GM10266 (cell line): ENCODE results near the gene PPID.

ENCODE experiments used
- DNase-seq: peaks from one replicate; pipeline ENCODE4 v3.0.0; 2012; ENCODE audit errors: extremely low spot score
- TF ChIP-seq, protein P1 (sequence below): IDR thresholded peaks from 2 replicates; pipeline ENCODE4 v1.5.1; 2012; ENCODE audit warnings: mild to moderate bottlenecking, low read depth; ENCODE audit not compliant: control insufficient read depth, insufficient read depth; ENCODE audit errors: missing control alignments

The PPID gene

DNA sequence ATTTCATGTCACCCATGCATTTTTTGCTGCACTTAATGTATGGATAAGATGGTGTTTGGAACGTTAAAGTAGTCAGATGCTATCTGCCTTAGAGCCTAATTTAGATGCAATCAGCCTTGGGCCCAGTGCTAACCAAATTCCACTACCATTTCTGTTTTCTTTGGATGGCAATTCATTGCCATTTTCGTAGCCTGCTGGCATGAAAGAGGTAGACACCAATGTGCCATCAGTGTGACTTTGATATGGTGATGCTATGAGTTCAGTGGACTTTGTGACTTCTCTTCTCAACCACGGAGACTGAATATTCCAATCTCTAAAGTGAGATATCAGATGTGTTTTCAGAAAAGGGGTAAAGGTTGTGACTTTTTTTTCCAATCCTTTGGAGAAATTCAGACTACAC is 49.6 kb downstream of the PPID start:
- no peak for DNase-seq

DNA sequence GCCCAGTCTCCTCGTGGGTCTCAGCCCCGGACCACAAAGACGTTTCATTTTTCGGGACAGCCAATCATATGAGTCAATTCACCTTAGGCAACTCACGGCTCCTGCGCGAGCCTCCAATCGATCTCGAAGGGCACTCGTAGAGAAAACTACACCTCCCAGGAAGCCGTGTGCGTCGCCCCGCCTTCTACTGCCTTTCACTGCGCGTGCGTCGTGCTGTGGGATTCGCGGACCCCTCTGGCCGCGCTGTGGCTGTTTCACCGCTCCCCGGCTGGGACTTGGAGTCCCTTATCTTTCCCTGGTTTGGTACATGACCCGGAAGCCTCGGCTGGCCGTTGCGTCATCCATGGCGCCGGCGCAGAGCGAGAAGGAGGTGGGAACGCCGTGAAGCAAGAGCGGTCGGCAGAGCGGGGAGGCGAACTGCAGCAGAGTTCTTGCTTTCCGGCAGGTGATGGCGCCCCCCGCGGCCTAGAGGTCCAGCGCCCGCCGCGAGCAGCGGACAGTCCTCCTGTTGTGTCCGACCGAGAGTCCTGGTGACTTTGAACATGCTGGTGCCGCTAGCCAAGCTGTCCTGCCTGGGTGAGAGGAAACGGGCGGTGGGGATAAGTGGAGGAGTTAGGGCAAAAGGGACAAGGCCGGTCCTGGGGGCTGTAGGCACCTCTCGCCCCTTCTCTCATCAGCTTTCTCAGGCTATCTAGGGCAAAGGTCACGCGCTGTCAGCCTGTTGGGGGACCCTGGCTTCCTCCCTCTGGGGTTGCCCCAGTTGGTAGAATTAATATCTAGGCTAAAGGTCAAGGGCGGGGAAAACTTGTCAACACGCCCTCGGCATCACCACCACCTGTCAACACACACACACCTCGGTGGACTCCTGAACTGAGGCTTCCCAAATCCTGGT is 51.0 kb downstream of the PPID start, which contains the start of gene ETFDH:
ETFDH (plus strand) TSS at position 382 of the 892 bp plus-strand sequence; CDS start at position 543, 161 bp downstream.
- peak; percentile 93 for DNase-seq
- TF ChIP-seq, protein P1, sequence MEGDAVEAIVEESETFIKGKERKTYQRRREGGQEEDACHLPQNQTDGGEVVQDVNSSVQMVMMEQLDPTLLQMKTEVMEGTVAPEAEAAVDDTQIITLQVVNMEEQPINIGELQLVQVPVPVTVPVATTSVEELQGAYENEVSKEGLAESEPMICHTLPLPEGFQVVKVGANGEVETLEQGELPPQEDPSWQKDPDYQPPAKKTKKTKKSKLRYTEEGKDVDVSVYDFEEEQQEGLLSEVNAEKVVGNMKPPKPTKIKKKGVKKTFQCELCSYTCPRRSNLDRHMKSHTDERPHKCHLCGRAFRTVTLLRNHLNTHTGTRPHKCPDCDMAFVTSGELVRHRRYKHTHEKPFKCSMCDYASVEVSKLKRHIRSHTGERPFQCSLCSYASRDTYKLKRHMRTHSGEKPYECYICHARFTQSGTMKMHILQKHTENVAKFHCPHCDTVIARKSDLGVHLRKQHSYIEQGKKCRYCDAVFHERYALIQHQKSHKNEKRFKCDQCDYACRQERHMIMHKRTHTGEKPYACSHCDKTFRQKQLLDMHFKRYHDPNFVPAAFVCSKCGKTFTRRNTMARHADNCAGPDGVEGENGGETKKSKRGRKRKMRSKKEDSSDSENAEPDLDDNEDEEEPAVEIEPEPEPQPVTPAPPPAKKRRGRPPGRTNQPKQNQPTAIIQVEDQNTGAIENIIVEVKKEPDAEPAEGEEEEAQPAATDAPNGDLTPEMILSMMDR, result peak; percentile 88

More for the DNA sequence above, 49.6 kb downstream of the PPID start:
- TF ChIP-seq, protein P1, result no peak

DNA sequence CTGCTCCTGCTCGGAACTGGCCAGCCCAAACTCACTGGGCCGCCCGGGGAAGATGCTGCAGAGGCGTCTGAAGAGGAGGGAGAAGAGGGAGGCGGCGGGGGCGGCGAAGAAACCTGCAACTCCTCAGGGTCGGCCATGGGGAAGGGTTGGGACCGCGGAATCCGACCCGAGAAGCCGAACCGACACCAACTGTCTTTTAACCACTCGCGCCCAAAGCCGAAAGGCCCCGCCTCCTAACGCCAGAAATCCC is 51.6 kb downstream of the PPID start, which contains the start of gene C4orf46:
C4orf46 (minus strand) TSS at position 223 of the 250 bp plus-strand sequence; CDS start at position 137, 86 bp downstream.
- no peak for DNase-seq
- TF ChIP-seq, protein P1, result no peak

DNA sequence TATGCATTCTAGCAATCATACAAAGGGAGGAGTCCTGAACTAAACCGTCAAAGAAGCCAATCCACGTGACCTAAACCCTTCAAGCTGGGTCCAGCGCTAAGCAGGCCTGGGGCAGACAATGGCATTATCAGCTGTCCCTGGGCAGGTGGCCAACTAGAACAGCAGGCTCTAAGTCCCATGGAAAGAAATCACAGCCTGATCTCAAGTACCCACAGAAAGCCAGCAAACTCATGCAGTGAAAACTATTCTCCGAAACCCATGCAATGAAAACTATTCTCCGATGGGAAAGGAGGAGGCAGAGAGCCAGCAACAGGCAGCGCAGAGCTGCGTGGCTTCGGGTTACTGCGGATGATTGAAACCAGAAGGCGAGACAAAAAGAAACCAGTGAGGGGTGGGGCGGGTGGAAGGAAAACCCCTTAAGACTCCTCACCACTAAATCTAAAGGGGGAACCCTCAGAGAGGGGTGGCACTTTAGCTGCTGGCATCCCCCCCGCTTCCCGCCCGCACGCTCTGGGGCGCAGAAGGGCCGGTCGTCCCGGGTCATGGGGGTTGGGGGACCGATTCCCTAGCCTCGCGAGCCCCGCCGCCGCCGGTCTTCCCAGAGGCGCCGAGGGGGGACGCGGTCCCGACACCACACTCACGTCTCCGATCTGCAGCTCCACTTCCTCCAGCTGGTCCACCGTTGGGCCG is 52.1 kb downstream of the PPID start:
- TF ChIP-seq, protein P1, result no peak
- DNase-seq, result peak; percentile 56

DNA sequence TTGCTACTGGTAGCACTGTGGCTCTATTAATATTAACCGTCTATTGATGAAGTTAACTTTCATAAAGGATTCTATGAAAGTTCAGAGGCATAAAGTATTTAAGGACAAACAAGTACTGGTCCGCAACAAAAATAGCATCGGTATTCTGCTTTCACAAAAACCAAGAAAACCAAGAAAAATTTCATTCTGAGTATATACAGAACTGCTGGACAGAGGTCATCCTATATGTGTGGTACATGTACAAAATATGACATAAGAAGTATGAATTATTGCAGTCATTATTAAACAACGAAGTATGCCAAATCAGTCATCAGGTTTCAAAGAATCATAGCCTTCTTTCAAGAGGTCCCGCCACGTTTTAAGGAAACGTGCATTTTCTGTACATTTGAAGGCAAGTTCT is 53.9 kb downstream of the PPID start:
- TF ChIP-seq, protein P1, result no peak
- DNase-seq, result no peak

DNA sequence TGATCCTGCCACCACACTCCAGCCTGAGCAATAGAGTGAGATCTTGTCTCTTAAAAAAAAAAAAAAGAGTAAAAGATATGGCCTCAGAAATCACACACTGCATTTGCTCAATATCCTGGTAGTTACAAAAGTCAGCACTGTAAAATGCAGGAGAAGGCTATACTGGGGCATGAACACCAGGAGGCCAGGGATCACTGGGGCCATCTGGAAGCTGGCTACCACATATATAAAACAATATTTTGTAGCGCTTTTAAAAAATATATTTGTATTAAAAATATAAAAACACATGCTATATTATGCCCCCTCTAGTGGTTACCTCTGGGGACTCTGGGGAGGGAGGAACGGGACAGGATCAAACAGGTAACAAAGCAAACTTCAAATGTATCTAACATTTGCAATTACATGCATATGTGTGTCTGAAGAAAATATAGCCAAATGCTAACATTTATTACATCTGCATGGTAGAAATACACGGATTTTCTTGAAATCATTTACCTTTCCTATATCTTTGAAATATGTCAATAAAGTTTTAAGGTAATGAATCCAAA is 55.5 kb downstream of the PPID start:
- DNase-seq, result peak; percentile 32
- TF ChIP-seq, protein P1, result peak; percentile 44

DNA sequence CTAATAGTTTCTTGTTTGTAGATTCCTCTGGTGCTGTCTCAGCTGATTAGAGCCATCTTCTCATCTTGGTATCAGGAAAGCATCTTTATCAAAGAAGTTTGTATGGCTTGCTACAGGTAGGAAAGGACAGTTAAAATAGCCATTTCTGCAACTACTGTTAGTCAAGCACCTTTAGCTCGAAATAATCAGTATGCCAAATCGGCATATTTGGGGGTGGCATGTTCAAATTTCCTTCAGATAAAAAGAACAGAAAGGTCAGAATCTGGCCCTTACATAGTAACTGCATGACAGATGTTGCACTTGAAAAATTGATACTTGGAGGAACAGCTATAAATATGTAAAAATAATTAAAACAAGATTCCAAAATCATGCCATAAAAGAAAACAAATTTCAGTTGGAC is 56.3 kb downstream of the PPID start:
- DNase-seq, result no peak
- TF ChIP-seq, protein P1, result no peak
